Lower lobe of right lung (tissue), 2 donors: ENCODE measurements around the gene CHCHD6. TPM values are rescaled to one million over a fixed set of nuclear protein-coding genes. Genes with fewer than 3 reads are reported as not detected.

Source experiments
- ATAC-seq, 2 donors: fragments of 200-7000 bp; cut with Tn5 transposase; one replicate each; pipeline ENCODE4 v1.9.1; 2020 to 2022; ENCODE audit warnings: mild to moderate bottlenecking in 2 of 2, moderate library complexity in 2 of 2
- DNase-seq: peaks from one replicate; pipeline ENCODE4 v3.0.0-alpha.2; 2020
- H3K27ac ChIP-seq: fragments of 200-600 bp; one replicate; pipeline ENCODE4 v1.8.0; 2022
- H3K27me3 ChIP-seq: fragments of 200-600 bp; one replicate; pipeline ENCODE4 v1.8.0; 2022; ENCODE audit warnings: low read depth
- H3K36me3 ChIP-seq: fragments of 200-600 bp; one replicate; pipeline ENCODE4 v1.8.0; 2022; ENCODE audit warnings: mild to moderate bottlenecking
- H3K4me1 ChIP-seq: fragments of 200-600 bp; one replicate; pipeline ENCODE4 v1.8.0; 2022
- H3K4me3 ChIP-seq: fragments of 200-600 bp; one replicate; pipeline ENCODE4 v1.8.0; 2022; ENCODE audit warnings: mild to moderate bottlenecking
- H3K9me3 ChIP-seq: fragments of 200-600 bp; one replicate; pipeline ENCODE4 v1.8.0; 2022
- intact Hi-C: fragments of 100-400 bp; cut with DNase I; formaldehyde crosslinking; loops from one replicate; pipeline ENCODE4 v1.11.0; 2022
- total RNA-seq: library from RNA; stranded (reverse); fragmentation: NEBNext Ultra II Directional; extraction: Animal tissue kit (Norgen Biotek cat#: 25700); gene quantifications from one replicate; pipeline ENCODE4 v1.2.1, GENCODE V29; 2021
- TF ChIP-seq, protein P1 (sequence below): fragments of 200-600 bp; IDR thresholded peaks from one replicate; pipeline ENCODE4 v1.8.0; 2022; ENCODE audit warnings: antibody characterized with exemption, mild to moderate bottlenecking
- donor health status: DM: no; HTN: yes; CAD: no; lungs with severe emphysema.

CHCHD6 gene
- total RNA-seq, 1 donor from 2014 or later, result 12.2 TPM

DNA sequence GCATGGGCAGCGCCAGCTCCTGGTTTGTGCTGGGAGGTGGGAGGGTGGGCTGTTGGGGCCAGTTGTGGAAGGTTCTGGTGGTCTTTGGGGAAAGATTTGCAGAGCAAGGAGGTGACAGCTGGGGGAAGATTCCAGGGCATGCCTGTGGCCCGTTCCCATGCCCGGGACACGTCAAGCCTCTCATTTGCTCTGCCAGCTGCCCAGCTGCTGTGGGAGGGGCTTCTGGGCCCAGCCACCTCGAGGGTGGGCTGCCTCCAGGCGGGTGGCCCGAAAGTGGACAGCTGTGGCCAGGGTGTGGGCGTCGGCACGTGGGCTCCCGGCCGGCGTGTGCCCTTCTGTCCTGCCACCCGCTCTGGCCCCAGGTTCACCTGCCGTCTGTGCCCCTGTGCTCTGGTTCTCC, 296.1 kb downstream of the CHCHD6 start:
- TF ChIP-seq, protein P1, sequence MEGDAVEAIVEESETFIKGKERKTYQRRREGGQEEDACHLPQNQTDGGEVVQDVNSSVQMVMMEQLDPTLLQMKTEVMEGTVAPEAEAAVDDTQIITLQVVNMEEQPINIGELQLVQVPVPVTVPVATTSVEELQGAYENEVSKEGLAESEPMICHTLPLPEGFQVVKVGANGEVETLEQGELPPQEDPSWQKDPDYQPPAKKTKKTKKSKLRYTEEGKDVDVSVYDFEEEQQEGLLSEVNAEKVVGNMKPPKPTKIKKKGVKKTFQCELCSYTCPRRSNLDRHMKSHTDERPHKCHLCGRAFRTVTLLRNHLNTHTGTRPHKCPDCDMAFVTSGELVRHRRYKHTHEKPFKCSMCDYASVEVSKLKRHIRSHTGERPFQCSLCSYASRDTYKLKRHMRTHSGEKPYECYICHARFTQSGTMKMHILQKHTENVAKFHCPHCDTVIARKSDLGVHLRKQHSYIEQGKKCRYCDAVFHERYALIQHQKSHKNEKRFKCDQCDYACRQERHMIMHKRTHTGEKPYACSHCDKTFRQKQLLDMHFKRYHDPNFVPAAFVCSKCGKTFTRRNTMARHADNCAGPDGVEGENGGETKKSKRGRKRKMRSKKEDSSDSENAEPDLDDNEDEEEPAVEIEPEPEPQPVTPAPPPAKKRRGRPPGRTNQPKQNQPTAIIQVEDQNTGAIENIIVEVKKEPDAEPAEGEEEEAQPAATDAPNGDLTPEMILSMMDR, result no peak
- no peak for ATAC-seq
- DNase-seq, result no peak
- H3K9me3 ChIP-seq, result no peaks in the 10 kb centered on the region
- H3K36me3 ChIP-seq, result no peaks in the 10 kb centered on the region
- H3K4me3 ChIP-seq, result no peak overlapping the region
- H3K27me3 ChIP-seq, result no peaks in the 10 kb centered on the region
- H3K4me1 ChIP-seq, result peaks cover 47% of the 10 kb centered on the region
- no peak overlapping the region for H3K27ac ChIP-seq
- intact Hi-C loops, result no loop called here

DNA sequence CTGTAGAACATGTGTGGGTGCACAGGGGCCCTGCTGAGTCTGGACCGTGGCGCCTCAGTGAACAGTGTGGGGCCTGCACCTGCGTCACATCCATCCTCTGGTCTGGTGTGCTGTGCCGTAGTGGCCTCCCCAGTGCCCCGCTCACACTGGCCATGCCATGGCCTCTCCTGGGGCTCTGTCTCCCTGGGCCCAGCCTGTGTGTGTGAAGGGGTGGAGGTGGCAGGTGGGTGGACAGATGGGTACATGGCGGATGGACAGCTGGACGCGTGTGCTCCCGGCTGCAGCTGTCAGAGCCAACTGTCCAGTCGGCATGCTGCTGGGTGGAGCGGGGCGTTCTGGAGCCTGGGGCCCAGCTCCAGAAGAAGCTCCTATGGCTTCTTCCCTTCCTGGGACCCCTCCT, 296.7 kb downstream of the CHCHD6 start:
- DNase-seq, result no peak

DNA sequence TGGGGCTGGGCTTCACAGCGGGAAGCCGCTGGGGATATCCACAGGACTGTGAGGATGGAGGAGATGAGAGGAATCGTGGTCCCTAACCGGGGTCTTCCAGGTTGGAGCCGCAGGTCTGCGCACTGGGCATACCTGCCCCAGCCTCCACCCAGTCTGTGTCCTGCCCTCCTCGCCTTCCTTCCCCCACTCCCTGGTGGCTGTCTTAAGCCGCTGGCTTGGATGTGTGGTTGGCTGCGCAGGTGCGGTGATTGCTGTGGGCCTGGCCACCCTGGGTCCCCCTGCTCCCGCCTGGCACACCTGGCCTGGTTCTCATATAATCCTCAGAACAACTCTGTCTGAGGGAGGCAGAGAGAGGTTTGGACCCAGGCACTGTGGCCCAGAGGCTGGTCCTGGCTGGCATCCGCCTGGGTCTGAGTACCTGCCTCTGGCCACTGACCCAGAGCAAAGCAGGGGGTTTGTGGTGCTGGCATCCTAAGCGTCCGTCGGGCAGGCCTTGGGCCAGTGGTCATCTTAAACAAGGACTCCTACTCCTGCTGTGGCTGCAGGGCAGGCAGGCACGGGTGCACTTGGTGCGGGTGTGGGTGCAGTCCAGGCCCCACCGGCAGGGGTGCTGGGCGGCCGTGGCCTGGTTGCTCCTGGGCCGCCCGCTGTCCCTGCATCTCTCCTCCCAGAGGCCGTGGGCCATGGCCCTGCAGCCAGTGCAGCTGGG, 297.6 kb downstream of the CHCHD6 start:
- no peaks in the 10 kb centered on the region for H3K36me3 ChIP-seq
- no peak for ATAC-seq
- intact Hi-C loops, result no loop called here
- no peaks in the 10 kb centered on the region for H3K9me3 ChIP-seq
- H3K27me3 ChIP-seq, result no peaks in the 10 kb centered on the region
- no peak for DNase-seq
- peak overlapping the region; percentile 28 for H3K4me3 ChIP-seq
- peak overlapping the region; percentile 76 for H3K27ac ChIP-seq
- peaks cover 43% of the 10 kb centered on the region for H3K4me1 ChIP-seq
- TF ChIP-seq, protein P1, result no peak

More for the DNA sequence above, 296.7 kb downstream of the CHCHD6 start:
- Histone ChIP-seq H3K9me3 (no peaks in the 10 kb centered on the region), H3K27me3 (no peaks in the 10 kb centered on the region), H3K36me3 (no peaks in the 10 kb centered on the region), H3K4me3 (no peak overlapping the region), H3K4me1 (peaks cover 43% of the 10 kb centered on the region), H3K27ac (no peak overlapping the region)
- TF ChIP-seq, protein P1, result no peak
- no peak for ATAC-seq
- intact Hi-C loops, result no loop called here

DNA sequence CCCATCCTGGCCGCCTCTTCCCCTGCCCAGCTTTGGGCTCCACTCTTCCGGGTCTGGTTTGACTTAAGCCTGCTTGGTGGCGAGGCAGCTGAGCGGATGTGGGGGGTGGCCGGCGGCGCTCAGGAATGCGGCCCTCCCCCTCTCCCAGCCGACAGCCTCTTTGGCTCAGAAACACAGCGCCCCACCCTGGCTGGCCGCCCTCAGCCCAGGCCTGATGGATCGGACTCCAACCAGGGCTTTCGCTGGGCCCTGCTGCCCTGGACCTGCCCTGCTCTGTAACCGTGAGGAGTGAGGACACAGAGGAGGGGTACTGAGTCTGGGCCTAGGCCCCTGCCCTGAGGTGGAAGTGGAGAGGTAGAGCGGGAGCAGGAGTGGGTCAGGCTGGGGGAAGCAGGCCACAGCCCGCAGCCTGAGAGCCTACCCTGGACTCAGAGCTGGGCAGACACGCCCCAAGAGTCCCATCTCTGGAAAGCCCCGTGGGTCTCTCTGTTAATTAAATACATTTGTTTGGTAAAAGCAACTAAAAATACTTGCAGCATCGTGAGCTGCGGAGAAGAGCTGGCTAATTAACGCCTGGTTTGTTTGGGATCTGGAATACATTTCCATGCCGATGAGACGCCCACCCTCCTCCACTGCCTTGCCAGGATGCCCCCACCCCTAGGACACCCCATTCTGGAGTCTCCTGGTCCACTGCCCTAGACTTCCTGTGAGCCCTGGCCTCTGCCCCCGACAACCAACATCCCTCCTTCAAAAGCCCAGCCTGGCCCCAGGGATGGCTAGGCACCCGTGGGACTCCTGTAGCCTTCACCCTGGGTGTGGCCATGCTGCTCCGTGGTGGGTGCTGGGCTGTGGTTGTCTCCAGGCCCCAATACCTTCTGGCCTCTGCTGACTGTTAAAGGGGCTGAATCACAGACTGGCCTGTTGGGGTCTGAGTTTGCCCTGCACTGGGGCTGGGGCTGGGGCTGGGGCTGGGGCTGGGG, 298.4 kb downstream of the CHCHD6 start:
- no peaks in the 10 kb centered on the region for H3K27me3 ChIP-seq
- peak; percentile 90 for DNase-seq
- peak overlapping the region; percentile 28 for H3K4me3 ChIP-seq
- H3K9me3 ChIP-seq, result no peaks in the 10 kb centered on the region
- TF ChIP-seq, protein P1, result peak; percentile 57
- peaks cover 43% of the 10 kb centered on the region for H3K4me1 ChIP-seq
- ATAC-seq, result peak; percentile 90 to 93
- peak overlapping the region; percentile 76 for H3K27ac ChIP-seq
- peaks cover 1% of the 10 kb centered on the region for H3K36me3 ChIP-seq
- intact Hi-C loops, result no loop called here

DNA sequence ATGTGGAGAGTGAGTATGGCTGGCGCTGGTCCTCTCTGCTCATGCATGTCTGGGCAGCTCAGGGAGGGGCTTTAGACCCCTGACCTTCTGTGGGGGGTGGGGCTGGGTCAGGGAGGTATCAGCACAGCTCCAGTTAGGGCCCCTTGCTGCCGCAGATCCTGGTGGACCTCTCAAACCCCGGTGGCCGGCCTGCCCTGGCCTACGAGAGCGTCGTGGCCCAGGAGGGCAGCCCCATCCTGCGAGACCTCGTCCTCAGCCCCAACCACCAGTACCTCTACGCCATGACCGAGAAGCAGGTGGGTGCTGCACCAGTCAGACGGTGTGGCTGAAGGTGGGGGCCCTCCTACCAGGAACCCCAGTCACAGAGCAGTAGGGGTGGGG, 299.1 kb downstream of the CHCHD6 start:
- no peaks in the 10 kb centered on the region for H3K27me3 ChIP-seq
- TF ChIP-seq, protein P1, result no peak
- peaks cover 8% of the 10 kb centered on the region for H3K36me3 ChIP-seq
- intact Hi-C loops, result no loop called here
- H3K27ac ChIP-seq, result peak overlapping the region; percentile 76
- H3K9me3 ChIP-seq, result no peaks in the 10 kb centered on the region
- no peak for ATAC-seq
- H3K4me1 ChIP-seq, result peaks cover 41% of the 10 kb centered on the region
- no peak overlapping the region for H3K4me3 ChIP-seq
- DNase-seq, result no peak
